Measurements from ENCODE around the gene PITPNM2. TPM values are rescaled to one million over a fixed set of nuclear protein-coding genes. Genes with fewer than 3 reads are reported as not detected.

Gene PITPNM2
- total RNA-seq = 7.6 and 20.2 TPM in 2 replicates

DNA sequence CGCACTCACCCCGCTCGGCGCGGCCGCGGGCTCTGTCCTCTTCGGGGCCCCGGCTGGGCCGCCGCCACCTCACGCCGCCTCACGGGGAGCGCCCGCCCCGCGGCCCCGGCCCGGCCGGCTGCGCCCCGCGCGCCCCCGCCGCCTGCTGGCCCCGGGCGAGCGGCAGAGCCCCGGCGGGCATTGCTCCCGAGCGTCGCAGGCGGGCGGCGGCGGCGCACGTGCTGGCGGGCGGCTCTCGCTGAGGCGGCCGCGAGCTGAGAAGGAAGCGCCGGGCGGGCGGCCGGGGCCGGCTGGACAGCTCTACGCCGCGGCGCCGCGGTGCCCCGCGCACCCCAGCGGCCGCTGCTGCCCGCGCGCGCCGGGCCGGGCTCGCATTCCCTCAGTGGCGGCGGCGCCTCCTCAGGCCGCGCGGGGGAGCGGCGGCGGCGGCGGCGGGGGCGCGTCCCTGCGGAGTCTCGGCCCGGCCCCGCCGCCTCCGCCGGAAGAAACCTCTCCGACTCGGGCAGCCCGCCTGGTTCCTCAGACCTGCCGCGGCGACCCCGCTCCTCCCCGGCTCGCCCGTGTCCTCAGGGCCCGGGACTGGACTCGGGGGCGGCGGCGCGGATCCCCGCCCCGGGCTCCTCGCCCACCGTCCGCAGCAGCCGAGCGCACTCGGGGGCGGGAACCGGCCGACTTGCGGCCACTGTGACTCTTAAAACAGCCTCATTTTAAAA, at the start of gene PITPNM2:
Gene PITPNM2, minus strand, starts transcription at position 347 of the 713 bp plus-strand sequence. CDS start 116,500 bp downstream, outside the sequence.

Other genes starting within 250 kb of the PITPNM2 start
- 9.1 and 12.8 TPM in 2 replicates for gene ABCB9, start 184.6 kb downstream of the PITPNM2 start, total RNA-seq
- gene OGFOD2, start 175.8 kb downstream of the PITPNM2 start, total RNA-seq = 7.9 and 11.8 TPM in 2 replicates
- 210 and 234 TPM in 2 replicates for gene ARL6IP4, start 170.4 kb downstream of the PITPNM2 start, total RNA-seq
- gene MPHOSPH9, start 82.1 kb upstream of the PITPNM2 start, total RNA-seq = 31.1 and 45.4 TPM in 2 replicates
- gene MTRFR, start 82.3 kb upstream of the PITPNM2 start, total RNA-seq = 7.8 and 10.7 TPM in 2 replicates
- 188 and 350 TPM in 2 replicates for gene CDK2AP1, start 120.8 kb upstream of the PITPNM2 start, total RNA-seq
- 14.4 and 33.7 TPM in 2 replicates for gene SBNO1, start 213.8 kb upstream of the PITPNM2 start, total RNA-seq
- gene KMT5A, start 233.0 kb upstream of the PITPNM2 start, total RNA-seq = 32.1 and 38.3 TPM in 2 replicates

All from bladder microvascular endothelial cell (primary cell).